GM23248 (cell line): ENCODE data around the gene CORO2B. TPM values are rescaled to one million over a fixed set of nuclear protein-coding genes. Genes with fewer than 3 reads are reported as not detected.

ENCODE experiments used
- DNase-seq: peaks from one replicate; pipeline ENCODE4 v3.0.0-alpha.2; 2015
- H2AFZ ChIP-seq: fragments of 200-600 bp; sonication (generic); 2 replicates; pipeline ENCODE4 v1.6.1; 2016; ENCODE audit warnings: antibody characterized with exemption
- H3F3A ChIP-seq: fragments of 200-600 bp; sonication (generic); 2 replicates; pipeline ENCODE4 v1.6.1; 2016; ENCODE audit warnings: mild to moderate bottlenecking, antibody characterized with exemption, mixed run types; ENCODE audit not compliant: insufficient read depth
- H3K27ac ChIP-seq: fragments of 200-600 bp; sonication (generic); 2 replicates; pipeline ENCODE4 v1.5.1; 2016; ENCODE audit warnings: mild to moderate bottlenecking
- H3K27me3 ChIP-seq: fragments of 200-600 bp; sonication (generic); replicated peaks from 2 replicates; pipeline ENCODE4 v1.6.1; 2016; ENCODE audit warnings: mild to moderate bottlenecking; ENCODE audit not compliant: insufficient read depth
- H3K36me3 ChIP-seq: fragments of 200-600 bp; sonication (generic); 2 replicates; pipeline ENCODE4 v1.6.1; 2016; ENCODE audit warnings: low read depth, mild to moderate bottlenecking
- H3K4me1 ChIP-seq: fragments of 200-600 bp; sonication (generic); 2 replicates; pipeline ENCODE4 v1.6.1; 2016; ENCODE audit warnings: mild to moderate bottlenecking; ENCODE audit not compliant: insufficient read depth
- H3K4me2 ChIP-seq: fragments of 200-600 bp; sonication (generic); one replicate; pipeline ENCODE4 v1.6.1; 2016; ENCODE audit warnings: mild to moderate bottlenecking; ENCODE audit not compliant: unreplicated experiment
- H3K4me3 ChIP-seq: fragments of 200-600 bp; sonication (generic); 2 replicates; pipeline ENCODE4 v1.5.1; 2016; ENCODE audit warnings: mild to moderate bottlenecking
- H3K79me2 ChIP-seq: fragments of 200-600 bp; sonication (generic); 2 replicates; pipeline ENCODE4 v1.6.1; 2016; ENCODE audit warnings: mild to moderate bottlenecking; ENCODE audit not compliant: insufficient read depth
- H3K9ac ChIP-seq: fragments of 200-600 bp; sonication (generic); 2 replicates; pipeline ENCODE4 v1.6.1; 2016; ENCODE audit warnings: mild to moderate bottlenecking
- H3K9me2 ChIP-seq: fragments of 200-600 bp; sonication (generic); 2 replicates; pipeline ENCODE4 v1.6.1; 2016; ENCODE audit warnings: mixed run types, mild to moderate bottlenecking, moderate library complexity; ENCODE audit not compliant: insufficient read depth
- H3K9me3 ChIP-seq: fragments of 200-600 bp; sonication (generic); one replicate; pipeline ENCODE4 v1.6.1; 2017; ENCODE audit warnings: low read depth
- H4K20me1 ChIP-seq: fragments of 200-600 bp; sonication (generic); 2 replicates; pipeline ENCODE4 v1.6.0; 2016; ENCODE audit not compliant: insufficient read depth
- EZH2 ChIP-seq: fragments of 200-600 bp; sonication (generic); IDR thresholded peaks from 2 replicates; pipeline ENCODE4 v1.6.1; 2018; ENCODE audit warnings: antibody characterized with exemption, mild to moderate bottlenecking; ENCODE audit not compliant: insufficient read depth, poor library complexity, severe bottlenecking
- EZH2phosphoT487 ChIP-seq: fragments of 200-600 bp; sonication (generic); IDR thresholded peaks from 2 replicates; pipeline ENCODE4 v1.6.1; 2018; ENCODE audit warnings: antibody characterized with exemption, moderate library complexity, mild to moderate bottlenecking, low read depth; ENCODE audit not compliant: insufficient read depth
- WGBS, 2 experiments: methylation state at CpG; one replicate each; pipeline ENCODE4 v1.1.6; 2015 to 2017; ENCODE audit warnings: low lambda C conversion rate in 2 of 2, low coverage in 1 of 2; ENCODE audit errors: missing lambda C conversion rate in 2 of 2; 5-methylcytosine and 5-hydroxymethylcytosine counted together
- in situ Hi-C: fragments of 300-500 bp; cut with MboI; formaldehyde crosslinking; loops from 2 replicates; pipeline ENCODE4 v1.15.0; 2020
- polyA plus RNA-seq: library from polyadenylated mRNA; unstranded; fragments of >200 nt; fragmentation: Nextera tagmentation; extraction: Ambion mirVana; gene quantifications from 2 replicates; pipeline ENCODE4 v1.2.1, GENCODE V29; 2016
- total RNA-seq: library from RNA; depleted of rRNA; stranded (reverse); fragments of >200 nt; shearing (Covaris generic); gene quantifications from 2 replicates; pipeline ENCODE4 v1.2.3, GENCODE V29; 2014

CORO2B gene
- total and polyA plus RNA-seq, 2 experiments from 2014 or later: 2.7 to 7.7 TPM

DNA sequence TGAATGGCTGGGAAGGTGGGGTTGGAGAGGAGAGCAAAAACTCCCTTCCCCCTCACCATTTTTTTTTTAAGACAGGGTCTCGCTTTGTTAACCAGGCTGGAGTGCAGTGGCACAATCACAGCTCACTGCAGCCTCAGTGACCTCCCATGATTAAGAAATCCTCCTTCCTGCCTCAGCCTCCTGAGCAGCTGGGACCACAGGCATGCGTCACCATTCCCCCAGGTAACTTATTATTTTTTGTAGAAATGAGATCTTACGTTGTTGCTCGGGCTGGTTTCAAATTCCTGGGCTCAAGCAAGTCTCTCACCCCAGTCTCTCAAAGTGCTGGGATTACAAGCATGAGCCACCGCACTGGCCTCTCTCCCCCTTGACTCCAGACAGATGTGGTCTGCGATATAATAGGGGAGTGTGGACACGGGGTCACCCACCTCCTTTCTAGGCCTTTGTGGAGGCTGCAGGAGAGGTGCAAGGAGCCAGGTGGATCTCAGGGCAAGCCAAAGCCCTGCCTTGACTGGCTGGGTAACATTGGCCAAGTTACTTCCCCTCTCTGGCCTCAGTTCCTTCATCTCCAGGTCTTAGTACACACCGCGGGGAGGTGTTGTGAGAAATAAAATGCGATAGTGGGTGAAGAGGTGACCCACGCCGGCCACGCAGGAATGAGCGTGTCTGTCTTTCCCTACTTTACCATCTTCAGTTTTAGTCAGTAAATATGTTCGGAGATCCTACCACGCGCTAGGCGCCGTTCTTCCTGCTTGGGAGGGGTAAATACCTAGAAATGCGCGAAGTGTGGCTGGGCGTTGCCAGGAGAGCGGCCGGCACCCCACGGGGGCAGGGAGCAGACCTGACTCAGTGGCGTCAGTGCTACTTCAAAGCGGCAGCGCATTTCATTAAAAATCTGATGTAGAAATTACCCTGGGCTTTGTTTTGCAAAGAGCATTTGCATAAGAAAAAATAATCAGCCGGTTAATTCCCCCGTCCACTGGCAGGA is 20.2 kb upstream of the CORO2B start:
- Histone ChIP-seq H3K4me1 (no peaks in the 10 kb centered on the region), H4K20me1 (no peaks in the 10 kb centered on the region), H3K4me2 (peak overlapping the region; percentile 80), H2AFZ (peak overlapping the region; percentile 88), H3K9ac (peak overlapping the region; percentile 23; the same call in 1 of the 2 replicates), H3K4me3 (peak overlapping the region; percentile 70), H3K79me2 (no peaks in the 10 kb centered on the region), H3K36me3 (no peaks in the 10 kb centered on the region), H3K27ac (no peak overlapping the region), H3K9me3 (no peaks in the 10 kb centered on the region), H3K27me3 (no peaks in the 10 kb centered on the region), H3F3A (no peaks in the 10 kb centered on the region), H3K9me2 (no peaks in the 10 kb centered on the region)
- TF ChIP-seq EZH2: no peak
- no peak for TF ChIP-seq EZH2phosphoT487
- in situ Hi-C loops: loop anchor here (10.0 kb wide), 1 partner anchor 316 kb away; no protein-coding TSS in a partner anchor
- WGBS, 2 experiments: 72 to 79% methylated on average over 30 of the region's 30 CpGs
- DNase-seq: no peak

DNA sequence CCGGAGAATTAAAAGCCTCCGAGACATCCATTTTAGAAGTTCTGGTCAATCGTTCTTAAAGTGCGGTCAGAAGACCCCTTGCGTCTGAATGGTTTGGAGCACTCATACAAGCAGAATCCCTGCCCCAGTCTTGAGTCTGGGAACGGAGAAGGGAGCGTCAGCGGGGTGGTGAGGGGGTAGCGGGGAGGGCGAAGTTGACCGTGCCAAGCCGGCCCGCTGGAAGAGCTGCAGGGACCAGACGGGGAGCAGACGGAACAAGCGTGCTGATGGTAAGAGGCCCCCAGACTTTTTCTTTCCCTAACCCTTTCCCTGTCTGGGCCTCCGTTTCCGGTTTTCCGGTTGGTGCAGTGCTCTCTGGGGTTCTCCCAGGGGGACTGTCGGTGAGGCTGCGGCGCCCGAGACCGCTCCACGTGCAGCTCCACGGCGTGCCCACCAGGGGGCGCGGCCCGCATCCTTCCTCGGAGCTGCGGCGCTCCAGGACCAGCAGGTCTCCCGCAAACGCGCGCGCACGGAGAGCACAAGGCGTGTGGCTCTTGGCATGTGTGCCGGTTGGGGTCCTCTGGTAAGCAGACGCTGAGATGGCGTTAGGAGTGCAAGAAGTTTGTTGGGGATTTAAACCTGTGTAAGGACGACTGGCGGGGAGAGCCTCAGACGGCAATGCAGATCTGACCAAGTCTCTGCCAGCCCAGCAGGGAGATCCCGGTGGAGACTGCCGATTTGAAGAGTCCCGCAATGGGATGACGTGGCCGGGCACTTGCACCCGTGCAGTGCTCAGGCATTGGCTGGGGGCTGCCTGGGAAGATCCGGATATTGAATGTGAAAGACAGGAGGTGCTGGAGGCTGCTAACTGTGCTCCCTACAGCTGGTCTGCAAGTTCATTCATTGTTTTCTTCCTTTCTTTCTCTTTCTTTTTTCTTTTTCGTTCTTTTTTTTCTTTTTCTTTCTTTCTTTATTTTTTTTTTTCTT is 19.2 kb upstream of the CORO2B start:
- Histone ChIP-seq H3F3A (no peaks in the 10 kb centered on the region), H4K20me1 (no peaks in the 10 kb centered on the region), H3K27ac (no peak overlapping the region), H3K4me3 (peak overlapping the region; percentile 70), H3K79me2 (no peaks in the 10 kb centered on the region), H3K27me3 (no peaks in the 10 kb centered on the region), H3K9me2 (no peaks in the 10 kb centered on the region), H3K36me3 (no peaks in the 10 kb centered on the region), H2AFZ (peak overlapping the region; percentile 88), H3K9ac (peak overlapping the region; percentile 23; the same call in 1 of the 2 replicates), H3K4me2 (peak overlapping the region; percentile 80), H3K4me1 (no peaks in the 10 kb centered on the region), H3K9me3 (no peaks in the 10 kb centered on the region)
- TF ChIP-seq EZH2: no peak
- TF ChIP-seq EZH2phosphoT487: no peak
- in situ Hi-C loops: loop anchor here (10.0 kb wide), 1 partner anchor 315 kb away; no protein-coding TSS in a partner anchor
- 4% methylated on average over 52 to 53 of the region's 54 CpGs for WGBS, 2 experiments
- DNase-seq: peak; percentile 89

GRCh38 chr15:68560501-68561113 is 18.2 kb upstream of the CORO2B start:
- H3K79me2 ChIP-seq: no peaks in the 10 kb centered on the region

More at GRCh38 chr15:68560501-68561113, 18.2 kb upstream of the CORO2B start:
- Histone ChIP-seq H3K36me3 (no peaks in the 10 kb centered on the region), H4K20me1 (no peaks in the 10 kb centered on the region), H3F3A (no peaks in the 10 kb centered on the region), H3K27me3 (no peaks in the 10 kb centered on the region), H3K9me2 (no peaks in the 10 kb centered on the region), H3K4me2 (no peak overlapping the region), H3K4me3 (no peak overlapping the region), H3K9me3 (no peaks in the 10 kb centered on the region), H2AFZ (no peak overlapping the region), H3K9ac (no peak overlapping the region), H3K4me1 (no peaks in the 10 kb centered on the region), H3K27ac (no peak overlapping the region)
- no peak for DNase-seq
- 76 to 86% methylated on average over 11 to 13 of the region's 13 CpGs for WGBS, 2 experiments
- in situ Hi-C loops: no loop called here
- TF ChIP-seq EZH2 (no peak), EZH2phosphoT487 (no peak)
